Uterus (tissue), 4 donors: ENCODE measurements around the gene MEF2C. TPM values are rescaled to one million over a fixed set of nuclear protein-coding genes. Genes with fewer than 3 reads are reported as not detected.

Source experiments
- DNase-seq, 2 donors: peaks; one replicate each; pipeline ENCODE4 v3.0.0-alpha.2; 2019 to 2020
- H3K27ac ChIP-seq, 2 donors: fragments of 200-600 bp; sonication (generic); 1 replicate in 1 of 2; 2 replicates in 1 of 2; pipeline ENCODE4 v1.5.1; 2016 to 2018
- H3K27me3 ChIP-seq, 2 donors: fragments of 200-600 bp; sonication (generic); one replicate each; pipeline ENCODE4 v1.5.1; 2018 to 2019; ENCODE audit warnings: control low read depth in 1 of 2
- H3K36me3 ChIP-seq, 2 donors: fragments of 200-600 bp; sonication (generic); one replicate each; pipeline ENCODE4 v1.5.1; 2019; ENCODE audit warnings: control low read depth in 1 of 2
- H3K4me1 ChIP-seq, 2 donors: fragments of 200-600 bp; sonication (generic); one replicate each; pipeline ENCODE4 v1.5.1; 2018 to 2019; ENCODE audit warnings: control low read depth in 1 of 2
- H3K4me3 ChIP-seq, 2 donors: fragments of 200-600 bp; sonication (generic); 1 replicate in 1 of 2; 2 replicates in 1 of 2; pipeline ENCODE4 v1.5.1; 2018 to 2019; ENCODE audit warnings: mild to moderate bottlenecking in 1 of 2
- H3K9me3 ChIP-seq, 2 donors: fragments of 200-600 bp; sonication (generic); one replicate each; pipeline ENCODE4 v1.5.1; 2019; ENCODE audit warnings: control low read depth in 1 of 2
- CTCF ChIP-seq, 4 experiments: fragments of 200-600 bp in 2 of 4; fragments of 450-650 bp in 2 of 4; sonication (generic) in 2 of 4; IDR thresholded peaks; one replicate each; pipeline ENCODE4 v1.5.1; 2016 to 2019; ENCODE audit warnings: antibody characterized with exemption in 4 of 4, mild to moderate bottlenecking in 2 of 4, moderate library complexity in 1 of 4
- POLR2A ChIP-seq, 2 donors: fragments of 450-650 bp; IDR thresholded peaks; one replicate each; pipeline ENCODE4 v1.6.1; 2016; ENCODE audit warnings: antibody characterized with exemption in 2 of 2, mild to moderate bottlenecking in 1 of 2, moderate library complexity in 1 of 2
- intact Hi-C: fragments of 100-400 bp; cut with DNase I; formaldehyde crosslinking; loops from one replicate; pipeline ENCODE4 v1.15.1; 2023; ENCODE audit warnings: low total_unique reads
- total RNA-seq, 4 donors: library from RNA; depleted of rRNA in 3 of 4; stranded (reverse); fragments of >200 nt in 3 of 4; gene quantifications; one replicate each; pipeline versions ENCODE4 v1.1.0 to v1.2.4, GENCODE V29; 2014 to 2023
- donor health status: DM: yes; HTN: yes; CAD: no.

Gene MEF2C
- total RNA-seq, 4 donors from 2014 or later = 30.3 to 134 (median 70.3) TPM

- TF ChIP-seq CTCF (IDR thresholded peaks at IDR 0.05) = no peak
- no peak for TF ChIP-seq POLR2A (IDR thresholded peaks at IDR 0.05)
- Histone ChIP-seq H3K4me1 (no peaks in the 10 kb centered on the region), H3K4me3 (no peak overlapping the region), H3K36me3 (no peaks in the 10 kb centered on the region), H3K9me3 (no peaks in the 10 kb centered on the region), H3K27ac (no peak overlapping the region), H3K27me3 (no peaks in the 10 kb centered on the region)
- intact Hi-C loops = no loop called here
- no peak for DNase-seq
Measured at GRCh38 chr5:88772047-88772446, 110.9 kb downstream of the MEF2C start.

- no peaks in the 10 kb centered on the region for H3K4me1 ChIP-seq
- H3K27me3 ChIP-seq = no peaks in the 10 kb centered on the region
- no peaks in the 10 kb centered on the region for H3K9me3 ChIP-seq
- no peak for TF ChIP-seq POLR2A (IDR thresholded peaks at IDR 0.05)
- TF ChIP-seq CTCF (IDR thresholded peaks at IDR 0.05) = no peak
- intact Hi-C loops = no loop called here
- H3K36me3 ChIP-seq = no peaks in the 10 kb centered on the region
- no peak overlapping the region for H3K27ac ChIP-seq
- DNase-seq = no peak
- no peak overlapping the region for H3K4me3 ChIP-seq
Measured at GRCh38 chr5:88770276-88771257, 112.4 kb downstream of the MEF2C start.

GRCh38 chr5:88769165-88769564 lies 113.8 kb downstream of the MEF2C start:
- DNase-seq = peak; percentile 48 to 58
- H3K4me1 ChIP-seq = no peaks in the 10 kb centered on the region
- TF ChIP-seq CTCF (IDR thresholded peaks at IDR 0.05) (no peak), POLR2A (IDR thresholded peaks at IDR 0.05) (no peak)
- peak overlapping the region; percentile 3 to 38 for H3K27ac ChIP-seq
- no peaks in the 10 kb centered on the region for H3K27me3 ChIP-seq
- intact Hi-C loops = no loop called here
- H3K4me3 ChIP-seq = no peak overlapping the region
- no peaks in the 10 kb centered on the region for H3K36me3 ChIP-seq
- no peaks in the 10 kb centered on the region for H3K9me3 ChIP-seq

- Histone ChIP-seq H3K27ac (peak overlapping the region; percentile 3 to 38), H3K4me3 (no peak overlapping the region), H3K4me1 (no peaks in the 10 kb centered on the region), H3K27me3 (no peaks in the 10 kb centered on the region), H3K36me3 (no peaks in the 10 kb centered on the region), H3K9me3 (no peaks in the 10 kb centered on the region)
- no peak for DNase-seq
- no peak for TF ChIP-seq CTCF (IDR thresholded peaks at IDR 0.05)
- no peak for TF ChIP-seq POLR2A (IDR thresholded peaks at IDR 0.05)
- intact Hi-C loops = no loop called here
Measured at GRCh38 chr5:88768411-88768810, 114.6 kb downstream of the MEF2C start.

GRCh38 chr5:88765798-88766197 lies 117.2 kb downstream of the MEF2C start:
- Histone ChIP-seq H3K9me3 (no peaks in the 10 kb centered on the region), H3K27me3 (no peaks in the 10 kb centered on the region), H3K4me3 (no peak overlapping the region), H3K36me3 (no peaks in the 10 kb centered on the region), H3K27ac (no peak overlapping the region), H3K4me1 (no peaks in the 10 kb centered on the region)
- intact Hi-C loops = no loop called here
- no peak for DNase-seq
- no peak for TF ChIP-seq CTCF (IDR thresholded peaks at IDR 0.05)
- TF ChIP-seq POLR2A (IDR thresholded peaks at IDR 0.05) = no peak
